Activated CD8-positive, alpha-beta T cell treated with anti-CD3 and anti-CD28 coated beads, Interleukin-2, amount 10 ng/mL, durations not matched to agents 7 days and 5 days (primary cell): ENCODE results near the gene CHODL. TPM values are rescaled to one million over a fixed set of nuclear protein-coding genes. Genes with fewer than 3 reads are reported as not detected.

Experiments used
- ATAC-seq: fragments of 150-1000 bp; cut with Tn5 transposase; one replicate; pipeline ENCODE4 v1.10.0; 2021; ENCODE audit warnings: moderate library complexity
- CTCF ChIA-PET: fragments of 350-600 bp; sonication (Branson Sonifier 250); formaldehyde crosslinking; loops from one replicate; lab custom pipeline; 2021; ENCODE audit warnings: antibody characterized with exemption; lab: Charles Lee
- POLR2A ChIA-PET: fragments of 350-600 bp; sonication (Branson Sonifier 250); formaldehyde crosslinking; loops from one replicate; lab custom pipeline; 2021; ENCODE audit warnings: antibody characterized with exemption; lab: Charles Lee
- DNase-seq: peaks from one replicate; pipeline ENCODE4 v3.0.0-alpha.2; 2020
- H3K27ac Mint-ChIP-seq: one replicate; pipeline ENCODE4 v1.8.0; 2021; ENCODE audit warnings: mild to moderate bottlenecking, mixed read lengths
- H3K27me3 Mint-ChIP-seq: one replicate; pipeline ENCODE4 v1.8.0; 2021; ENCODE audit warnings: low read depth, mixed read lengths
- H3K36me3 Mint-ChIP-seq: one replicate; pipeline ENCODE4 v1.8.0; 2021; ENCODE audit warnings: low read depth, mixed read lengths
- H3K4me1 Mint-ChIP-seq: one replicate; pipeline ENCODE4 v1.8.0; 2021; ENCODE audit warnings: low read depth, mixed read lengths
- H3K4me3 Mint-ChIP-seq: one replicate; pipeline ENCODE4 v1.8.0; 2021; ENCODE audit warnings: mild to moderate bottlenecking, mixed read lengths
- H3K9me3 Mint-ChIP-seq: one replicate; pipeline ENCODE4 v1.8.0; 2022; ENCODE audit warnings: mixed read lengths; ENCODE audit not compliant: insufficient read depth
- total RNA-seq, 2 experiments: library from RNA; stranded (reverse); gene quantifications; one replicate each; pipeline ENCODE4 v1.2.3, GENCODE V29; 2021

CHODL gene
- total RNA-seq, 2 experiments from 2014 or later = not detected

- POLR2A ChIA-PET = no interaction called here
Measured at GRCh38 chr21:18252680-18253079, 8.0 kb downstream of the CHODL start.

GRCh38 chr21:18253221-18253620 is 8.6 kb downstream of the CHODL start:
- Mint-ChIP-seq H3K4me1 (no peaks in the 10 kb centered on the region), H3K36me3 (no peaks in the 10 kb centered on the region), H3K27ac (no peak overlapping the region), H3K9me3 (no peaks in the 10 kb centered on the region), H3K27me3 (no peaks in the 10 kb centered on the region), H3K4me3 (no peak overlapping the region)
- POLR2A ChIA-PET = no interaction called here
- ATAC-seq = no peak
- CTCF ChIA-PET = no interaction called here
- no peak for DNase-seq

More at GRCh38 chr21:18252680-18253079, 8.0 kb downstream of the CHODL start:
- H3K9me3 Mint-ChIP-seq = no peaks in the 10 kb centered on the region
- H3K36me3 Mint-ChIP-seq = no peaks in the 10 kb centered on the region
- CTCF ChIA-PET = no interaction called here
- DNase-seq (no peak), ATAC-seq (no peak)
- H3K27ac Mint-ChIP-seq = no peak overlapping the region
- no peaks in the 10 kb centered on the region for H3K27me3 Mint-ChIP-seq
- no peaks in the 10 kb centered on the region for H3K4me1 Mint-ChIP-seq
- no peak overlapping the region for H3K4me3 Mint-ChIP-seq

GRCh38 chr21:18253799-18254198 is 9.2 kb downstream of the CHODL start:
- ATAC-seq = no peak
- H3K36me3 Mint-ChIP-seq = no peaks in the 10 kb centered on the region
- CTCF ChIA-PET = no interaction called here
- no peaks in the 10 kb centered on the region for H3K9me3 Mint-ChIP-seq
- POLR2A ChIA-PET = no interaction called here
- H3K27ac Mint-ChIP-seq = no peak overlapping the region
- H3K27me3 Mint-ChIP-seq = no peaks in the 10 kb centered on the region
- H3K4me3 Mint-ChIP-seq = no peak overlapping the region
- H3K4me1 Mint-ChIP-seq = no peaks in the 10 kb centered on the region
- no peak for DNase-seq

- Mint-ChIP-seq H3K4me3 (no peak overlapping the region), H3K27me3 (no peaks in the 10 kb centered on the region)
- ATAC-seq = no peak
Measured at GRCh38 chr21:18265944-18266343, 21.3 kb downstream of the CHODL start.

GRCh38 chr21:18267496-18267895 is 22.9 kb downstream of the CHODL start:
- Mint-ChIP-seq H3K9me3 (no peaks in the 10 kb centered on the region), H3K4me3 (no peak overlapping the region), H3K27me3 (no peaks in the 10 kb centered on the region), H3K27ac (no peak overlapping the region), H3K36me3 (no peaks in the 10 kb centered on the region), H3K4me1 (no peaks in the 10 kb centered on the region)
- no peak for DNase-seq
- ATAC-seq = no peak
- CTCF ChIA-PET = no interaction called here
- POLR2A ChIA-PET = no interaction called here

More at GRCh38 chr21:18265944-18266343, 21.3 kb downstream of the CHODL start:
- no peak overlapping the region for H3K27ac Mint-ChIP-seq
- no peaks in the 10 kb centered on the region for H3K9me3 Mint-ChIP-seq
- DNase-seq = no peak
- H3K36me3 Mint-ChIP-seq = no peaks in the 10 kb centered on the region
- CTCF ChIA-PET = no interaction called here
- H3K4me1 Mint-ChIP-seq = no peaks in the 10 kb centered on the region
- POLR2A ChIA-PET = no interaction called here

- no peak overlapping the region for H3K4me3 Mint-ChIP-seq
- H3K36me3 Mint-ChIP-seq = no peaks in the 10 kb centered on the region
- H3K9me3 Mint-ChIP-seq = no peaks in the 10 kb centered on the region
- ChIA-PET CTCF (no interaction called here), POLR2A (no interaction called here)
- ATAC-seq (no peak), DNase-seq (no peak)
- no peaks in the 10 kb centered on the region for H3K27me3 Mint-ChIP-seq
- no peaks in the 10 kb centered on the region for H3K4me1 Mint-ChIP-seq
- no peak overlapping the region for H3K27ac Mint-ChIP-seq
Measured at GRCh38 chr21:18268906-18269305, 24.3 kb downstream of the CHODL start.

GRCh38 chr21:18269856-18270255 is 25.2 kb downstream of the CHODL start:
- H3K9me3 Mint-ChIP-seq = no peaks in the 10 kb centered on the region
- ATAC-seq = no peak
- no peak overlapping the region for H3K4me3 Mint-ChIP-seq
- CTCF ChIA-PET = no interaction called here
- no peaks in the 10 kb centered on the region for H3K27me3 Mint-ChIP-seq
- H3K4me1 Mint-ChIP-seq = no peaks in the 10 kb centered on the region
- no peak for DNase-seq
- POLR2A ChIA-PET = no interaction called here
- no peak overlapping the region for H3K27ac Mint-ChIP-seq
- H3K36me3 Mint-ChIP-seq = no peaks in the 10 kb centered on the region

- Mint-ChIP-seq H3K36me3 (no peaks in the 10 kb centered on the region), H3K4me1 (no peaks in the 10 kb centered on the region), H3K9me3 (no peaks in the 10 kb centered on the region), H3K4me3 (no peak overlapping the region), H3K27me3 (no peaks in the 10 kb centered on the region), H3K27ac (no peak overlapping the region)
- ATAC-seq = no peak
- ChIA-PET CTCF (no interaction called here), POLR2A (no interaction called here)
- no peak for DNase-seq
Measured at GRCh38 chr21:18273400-18273799, 28.8 kb downstream of the CHODL start.

GRCh38 chr21:18274370-18274769 is 29.7 kb downstream of the CHODL start:
- Mint-ChIP-seq H3K4me3 (no peak overlapping the region), H3K36me3 (no peaks in the 10 kb centered on the region), H3K9me3 (no peaks in the 10 kb centered on the region), H3K27me3 (no peaks in the 10 kb centered on the region), H3K27ac (no peak overlapping the region), H3K4me1 (no peaks in the 10 kb centered on the region)
- ChIA-PET CTCF (no interaction called here), POLR2A (no interaction called here)
- no peak for ATAC-seq
- no peak for DNase-seq

GRCh38 chr21:18275781-18276180 is 31.1 kb downstream of the CHODL start:
- no peaks in the 10 kb centered on the region for H3K9me3 Mint-ChIP-seq
- no peak for ATAC-seq
- H3K27ac Mint-ChIP-seq = no peak overlapping the region
- no peak overlapping the region for H3K4me3 Mint-ChIP-seq
- H3K36me3 Mint-ChIP-seq = no peaks in the 10 kb centered on the region
- H3K4me1 Mint-ChIP-seq = no peaks in the 10 kb centered on the region
- ChIA-PET POLR2A (no interaction called here), CTCF (no interaction called here)
- no peak for DNase-seq
- H3K27me3 Mint-ChIP-seq = no peaks in the 10 kb centered on the region

GRCh38 chr21:18285379-18285778 is 40.7 kb downstream of the CHODL start:
- Mint-ChIP-seq H3K9me3 (no peaks in the 10 kb centered on the region), H3K4me3 (no peak overlapping the region)

GRCh38 chr21:18289876-18290275 is 45.2 kb downstream of the CHODL start:
- no peaks in the 10 kb centered on the region for H3K9me3 Mint-ChIP-seq
- H3K36me3 Mint-ChIP-seq = no peaks in the 10 kb centered on the region
- H3K27me3 Mint-ChIP-seq = no peaks in the 10 kb centered on the region

More at GRCh38 chr21:18285379-18285778, 40.7 kb downstream of the CHODL start:
- no peaks in the 10 kb centered on the region for H3K27me3 Mint-ChIP-seq
- ChIA-PET POLR2A (no interaction called here), CTCF (no interaction called here)
- no peak overlapping the region for H3K27ac Mint-ChIP-seq
- ATAC-seq (no peak), DNase-seq (no peak)
- no peaks in the 10 kb centered on the region for H3K4me1 Mint-ChIP-seq
- H3K36me3 Mint-ChIP-seq = no peaks in the 10 kb centered on the region

GRCh38 chr21:18294100-18294499 is 49.5 kb downstream of the CHODL start:
- H3K9me3 Mint-ChIP-seq = no peaks in the 10 kb centered on the region
- CTCF ChIA-PET = no interaction called here
- no peak overlapping the region for H3K27ac Mint-ChIP-seq
- no peak overlapping the region for H3K4me3 Mint-ChIP-seq
- no peaks in the 10 kb centered on the region for H3K36me3 Mint-ChIP-seq
- no peak for DNase-seq
- ATAC-seq = no peak
- POLR2A ChIA-PET = no interaction called here
- no peaks in the 10 kb centered on the region for H3K27me3 Mint-ChIP-seq
- no peaks in the 10 kb centered on the region for H3K4me1 Mint-ChIP-seq

More at GRCh38 chr21:18289876-18290275, 45.2 kb downstream of the CHODL start:
- H3K4me1 Mint-ChIP-seq = no peaks in the 10 kb centered on the region
- CTCF ChIA-PET = no interaction called here
- POLR2A ChIA-PET = no interaction called here
- H3K27ac Mint-ChIP-seq = no peak overlapping the region
- no peak for ATAC-seq
- DNase-seq = no peak
- H3K4me3 Mint-ChIP-seq = no peak overlapping the region
